GM23248 (cell line): ENCODE results near the gene CHMP4A. TPM values are rescaled to one million over a fixed set of nuclear protein-coding genes. Genes with fewer than 3 reads are reported as not detected.

ENCODE experiments used
- DNase-seq: peaks from one replicate; pipeline ENCODE4 v3.0.0-alpha.2; 2015
- H2AFZ ChIP-seq: fragments of 200-600 bp; sonication (generic); 2 replicates; pipeline ENCODE4 v1.6.1; 2016; ENCODE audit warnings: antibody characterized with exemption
- H3F3A ChIP-seq: fragments of 200-600 bp; sonication (generic); 2 replicates; pipeline ENCODE4 v1.6.1; 2016; ENCODE audit warnings: mild to moderate bottlenecking, antibody characterized with exemption, mixed run types; ENCODE audit not compliant: insufficient read depth
- H3K27ac ChIP-seq: fragments of 200-600 bp; sonication (generic); 2 replicates; pipeline ENCODE4 v1.5.1; 2016; ENCODE audit warnings: mild to moderate bottlenecking
- H3K27me3 ChIP-seq: fragments of 200-600 bp; sonication (generic); replicated peaks from 2 replicates; pipeline ENCODE4 v1.6.1; 2016; ENCODE audit warnings: mild to moderate bottlenecking; ENCODE audit not compliant: insufficient read depth
- H3K36me3 ChIP-seq: fragments of 200-600 bp; sonication (generic); 2 replicates; pipeline ENCODE4 v1.6.1; 2016; ENCODE audit warnings: low read depth, mild to moderate bottlenecking
- H3K4me1 ChIP-seq: fragments of 200-600 bp; sonication (generic); 2 replicates; pipeline ENCODE4 v1.6.1; 2016; ENCODE audit warnings: mild to moderate bottlenecking; ENCODE audit not compliant: insufficient read depth
- H3K4me2 ChIP-seq: fragments of 200-600 bp; sonication (generic); one replicate; pipeline ENCODE4 v1.6.1; 2016; ENCODE audit warnings: mild to moderate bottlenecking; ENCODE audit not compliant: unreplicated experiment
- H3K4me3 ChIP-seq: fragments of 200-600 bp; sonication (generic); 2 replicates; pipeline ENCODE4 v1.5.1; 2016; ENCODE audit warnings: mild to moderate bottlenecking
- H3K79me2 ChIP-seq: fragments of 200-600 bp; sonication (generic); 2 replicates; pipeline ENCODE4 v1.6.1; 2016; ENCODE audit warnings: mild to moderate bottlenecking; ENCODE audit not compliant: insufficient read depth
- H3K9ac ChIP-seq: fragments of 200-600 bp; sonication (generic); 2 replicates; pipeline ENCODE4 v1.6.1; 2016; ENCODE audit warnings: mild to moderate bottlenecking
- H3K9me2 ChIP-seq: fragments of 200-600 bp; sonication (generic); 2 replicates; pipeline ENCODE4 v1.6.1; 2016; ENCODE audit warnings: mixed run types, mild to moderate bottlenecking, moderate library complexity; ENCODE audit not compliant: insufficient read depth
- H3K9me3 ChIP-seq: fragments of 200-600 bp; sonication (generic); one replicate; pipeline ENCODE4 v1.6.1; 2017; ENCODE audit warnings: low read depth
- H4K20me1 ChIP-seq: fragments of 200-600 bp; sonication (generic); 2 replicates; pipeline ENCODE4 v1.6.0; 2016; ENCODE audit not compliant: insufficient read depth
- EZH2 ChIP-seq: fragments of 200-600 bp; sonication (generic); IDR thresholded peaks from 2 replicates; pipeline ENCODE4 v1.6.1; 2018; ENCODE audit warnings: antibody characterized with exemption, mild to moderate bottlenecking; ENCODE audit not compliant: insufficient read depth, poor library complexity, severe bottlenecking
- EZH2phosphoT487 ChIP-seq: fragments of 200-600 bp; sonication (generic); IDR thresholded peaks from 2 replicates; pipeline ENCODE4 v1.6.1; 2018; ENCODE audit warnings: antibody characterized with exemption, moderate library complexity, mild to moderate bottlenecking, low read depth; ENCODE audit not compliant: insufficient read depth
- WGBS, 2 experiments: methylation state at CpG; one replicate each; pipeline ENCODE4 v1.1.6; 2015 to 2017; ENCODE audit warnings: low lambda C conversion rate in 2 of 2, low coverage in 1 of 2; ENCODE audit errors: missing lambda C conversion rate in 2 of 2; 5-methylcytosine and 5-hydroxymethylcytosine counted together
- in situ Hi-C: fragments of 300-500 bp; cut with MboI; formaldehyde crosslinking; loops from 2 replicates; pipeline ENCODE4 v1.15.0; 2020
- polyA plus RNA-seq: library from polyadenylated mRNA; unstranded; fragments of >200 nt; fragmentation: Nextera tagmentation; extraction: Ambion mirVana; gene quantifications from 2 replicates; pipeline ENCODE4 v1.2.1, GENCODE V29; 2016
- total RNA-seq: library from RNA; depleted of rRNA; stranded (reverse); fragments of >200 nt; shearing (Covaris generic); gene quantifications from 2 replicates; pipeline ENCODE4 v1.2.3, GENCODE V29; 2014

Gene CHMP4A
- total and polyA plus RNA-seq, 2 experiments from 2014 or later: 32.1 to 81.6 TPM

DNA sequence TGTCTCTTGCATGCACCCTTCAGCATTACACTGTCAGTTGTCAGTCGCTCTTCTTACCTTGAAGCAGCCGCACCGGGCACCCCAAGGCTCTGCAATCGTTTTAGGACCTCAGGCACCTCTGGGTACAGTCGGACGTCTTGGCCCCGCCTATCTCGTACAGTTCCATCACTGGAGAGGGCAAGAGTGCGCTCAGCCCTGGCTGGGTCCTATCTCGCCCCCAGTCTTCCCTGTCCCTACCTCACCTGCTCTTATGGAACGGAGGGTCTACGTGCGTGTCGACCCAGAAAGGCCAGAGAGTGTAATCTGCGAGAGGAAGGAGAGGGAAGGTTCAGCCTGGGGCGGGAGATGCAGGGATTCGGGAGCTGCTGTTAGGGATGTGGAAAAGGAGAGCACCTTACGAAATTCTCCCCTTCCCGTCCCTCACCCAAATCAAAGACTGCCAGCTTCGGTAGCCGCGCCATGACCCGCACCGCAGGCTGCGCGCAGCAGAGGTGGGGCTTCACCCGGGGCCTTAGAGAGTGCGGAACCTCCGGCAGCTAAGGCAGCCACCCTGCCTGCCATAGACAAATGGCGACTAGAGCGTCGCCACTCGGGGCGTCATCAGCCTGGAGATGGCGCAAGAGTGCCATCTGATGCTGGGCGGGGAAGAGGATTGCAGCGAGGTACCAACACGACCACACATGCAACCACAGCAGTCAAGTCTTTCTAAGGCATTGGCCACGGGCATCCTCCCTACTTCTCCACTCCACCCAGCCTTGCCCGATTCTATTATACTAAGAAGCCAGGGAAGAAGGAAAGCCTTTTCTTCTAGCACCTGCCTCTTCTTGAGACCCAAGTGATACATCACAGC, 2.4 kb upstream of the CHMP4A start, which contains the start of gene MDP1:
Gene MDP1, minus strand, starts transcription at position 572 of the 850 bp plus-strand sequence. Its CDS starts 111 bp downstream, at position 461.
- 0 to 1% methylated on average over 40 of the region's 40 CpGs for WGBS, 2 experiments
- peak within 1 kb of the TSS; percentile 79 for H3K27ac ChIP-seq
- H4K20me1 ChIP-seq: no peaks in the 10 kb centered on the region
- H3K9me2 ChIP-seq: no peaks in the 10 kb centered on the region
- H3K4me1 ChIP-seq: peaks cover 9% of the 10 kb centered on the region
- peak within 1 kb of the TSS; percentile 85 for H2AFZ ChIP-seq
- TF ChIP-seq EZH2phosphoT487: no peak
- TF ChIP-seq EZH2: no peak
- in situ Hi-C loops: no loop called here
- H3K27me3 ChIP-seq: no peaks in the 10 kb centered on the region
- peak; percentile 91 for DNase-seq
- H3K9me3 ChIP-seq: no peaks in the 10 kb centered on the region
- peak within 1 kb of the TSS; percentile 80 for H3K4me3 ChIP-seq
- H3K4me2 ChIP-seq: peak within 1 kb of the TSS; percentile 84
- peaks cover 37% of the 10 kb centered on the region for H3F3A ChIP-seq
- H3K9ac ChIP-seq: peak within 1 kb of the TSS; percentile 87
- H3K79me2 ChIP-seq: peaks cover 36% of the 10 kb centered on the region
- no peaks in the 10 kb centered on the region for H3K36me3 ChIP-seq

DNA sequence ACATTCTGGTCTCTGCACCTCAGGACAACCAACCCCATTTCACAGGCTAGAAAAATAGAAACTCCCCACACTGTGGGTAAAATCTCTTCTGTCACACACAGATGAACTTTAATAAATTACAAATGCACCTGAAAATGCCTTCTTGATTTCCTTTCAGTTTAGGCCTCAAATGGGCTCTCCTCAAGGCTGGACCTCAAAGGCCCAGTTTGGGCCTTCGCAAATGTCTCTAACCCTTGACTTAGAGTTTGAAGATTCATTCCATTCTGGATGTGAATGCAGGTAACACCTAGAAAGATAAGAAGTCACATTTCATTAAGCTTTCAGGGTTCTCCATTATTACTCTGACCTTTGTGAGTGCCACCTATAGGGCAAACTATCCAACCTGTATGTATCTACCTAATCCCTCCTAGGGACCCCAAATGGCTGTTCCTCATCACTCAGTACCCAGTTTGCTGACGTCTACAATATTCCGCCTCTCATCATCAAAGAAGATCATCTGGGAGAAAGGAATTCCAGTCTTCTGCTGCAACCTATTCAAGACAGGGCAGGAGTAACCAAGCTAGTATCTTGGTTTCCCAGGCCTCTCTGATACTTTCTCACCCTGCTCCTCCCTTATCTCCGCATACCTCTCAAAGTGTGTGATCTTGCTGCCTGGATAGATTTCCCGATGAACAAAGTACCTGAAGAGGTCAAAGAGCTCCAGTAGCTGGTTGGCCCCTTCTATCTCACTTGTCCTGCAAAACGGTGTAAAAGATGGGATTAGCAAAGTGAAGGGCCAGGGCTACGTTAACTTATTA, 776 bp upstream of the CHMP4A start:
- H2AFZ ChIP-seq: peak overlapping the region; percentile 90
- no peak for DNase-seq
- H3K4me1 ChIP-seq: peaks cover 9% of the 10 kb centered on the region
- WGBS, 2 experiments: 84 to 87% methylated on average over 7 of the region's 7 CpGs
- in situ Hi-C loops: no loop called here
- H3K9me3 ChIP-seq: no peaks in the 10 kb centered on the region
- H3K36me3 ChIP-seq: peaks cover 8% of the 10 kb centered on the region; the same call in 1 of the 2 replicates
- H3K27me3 ChIP-seq: no peaks in the 10 kb centered on the region
- peak overlapping the region; percentile 99 for H3K27ac ChIP-seq
- H3F3A ChIP-seq: peaks cover 36% of the 10 kb centered on the region
- no peaks in the 10 kb centered on the region for H3K9me2 ChIP-seq
- H3K9ac ChIP-seq: peak overlapping the region; percentile 98
- H3K4me2 ChIP-seq: peak overlapping the region; percentile 86
- no peaks in the 10 kb centered on the region for H4K20me1 ChIP-seq
- peaks cover 20% of the 10 kb centered on the region for H3K79me2 ChIP-seq
- peak overlapping the region; percentile 75 for H3K4me3 ChIP-seq
- no peak for TF ChIP-seq EZH2phosphoT487
- TF ChIP-seq EZH2: no peak

DNA sequence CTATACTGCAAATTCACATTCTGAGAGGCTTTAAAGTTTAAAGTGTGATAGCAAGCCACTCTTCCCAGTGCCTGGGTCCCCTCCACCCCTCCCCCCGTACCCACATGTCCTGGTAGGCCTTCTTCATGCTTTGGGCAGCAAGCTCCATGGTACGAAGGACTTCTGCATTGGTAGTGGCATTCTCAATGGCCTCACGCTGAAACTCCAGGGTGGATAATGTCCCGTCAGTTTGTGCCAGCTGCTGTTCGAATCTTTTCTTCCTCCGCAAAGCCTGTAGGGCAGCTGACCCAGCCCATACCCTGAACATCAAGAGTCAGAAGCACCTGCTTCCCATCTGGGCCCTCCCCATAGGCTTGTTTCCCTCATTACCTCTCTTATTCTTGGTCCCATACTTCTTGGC, 2.0 kb downstream of the CHMP4A start:
- no peaks in the 10 kb centered on the region for H3K9me3 ChIP-seq
- no peak overlapping the region for H3K4me3 ChIP-seq
- no peak for DNase-seq
- in situ Hi-C loops: no loop called here
- H3K36me3 ChIP-seq: peaks cover 8% of the 10 kb centered on the region; the same call in 1 of the 2 replicates
- H3K9ac ChIP-seq: no peak overlapping the region
- no peak overlapping the region for H2AFZ ChIP-seq
- H3K79me2 ChIP-seq: peaks cover 10% of the 10 kb centered on the region
- WGBS, 2 experiments: 92 to 94% methylated on average over 6 of the region's 6 CpGs
- no peak overlapping the region for H3K27ac ChIP-seq
- TF ChIP-seq EZH2: no peak
- TF ChIP-seq EZH2phosphoT487: no peak
- peaks cover 17% of the 10 kb centered on the region for H3F3A ChIP-seq
- no peaks in the 10 kb centered on the region for H4K20me1 ChIP-seq
- H3K4me2 ChIP-seq: no peak overlapping the region
- no peaks in the 10 kb centered on the region for H3K9me2 ChIP-seq
- no peaks in the 10 kb centered on the region for H3K27me3 ChIP-seq
- H3K4me1 ChIP-seq: peaks cover 9% of the 10 kb centered on the region

DNA sequence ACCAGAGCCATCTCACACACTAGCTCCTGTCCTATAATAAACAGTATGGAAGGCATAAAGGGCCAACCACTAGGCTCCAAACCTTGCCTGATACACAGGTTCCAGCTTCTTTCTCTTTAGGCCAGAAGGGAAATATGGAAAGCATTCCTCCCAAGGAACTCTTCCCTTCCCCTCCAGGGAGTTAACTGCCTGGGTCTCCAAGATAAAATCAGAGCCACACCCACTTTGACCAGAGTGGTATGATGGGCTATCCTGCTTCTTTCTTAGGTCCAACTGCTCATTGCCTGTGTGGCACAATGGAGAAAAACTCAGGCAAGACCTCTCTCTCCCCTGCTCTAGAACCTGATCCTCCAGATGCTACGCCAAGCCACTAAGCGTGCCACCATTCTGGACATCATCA, 5.7 kb downstream of the CHMP4A start:
- TF ChIP-seq EZH2phosphoT487: no peak
- TF ChIP-seq EZH2: no peak
- Histone ChIP-seq H3F3A (no peaks in the 10 kb centered on the region), H4K20me1 (no peaks in the 10 kb centered on the region), H3K4me2 (no peak overlapping the region), H3K27me3 (no peaks in the 10 kb centered on the region), H3K36me3 (peaks cover 8% of the 10 kb centered on the region; the same call in 1 of the 2 replicates), H3K9ac (no peak overlapping the region), H3K27ac (no peak overlapping the region), H3K4me1 (no peaks in the 10 kb centered on the region; the same call in 1 of the 2 replicates), H3K9me3 (no peaks in the 10 kb centered on the region), H3K4me3 (no peak overlapping the region), H2AFZ (no peak overlapping the region), H3K9me2 (no peaks in the 10 kb centered on the region), H3K79me2 (peaks cover 19% of the 10 kb centered on the region)
- 100% methylated on average over 2 of the region's 2 CpGs for WGBS, 2 experiments
- in situ Hi-C loops: no loop called here
- no peak for DNase-seq
